ENCODE data around the gene C8B.

The C8B gene

DNA sequence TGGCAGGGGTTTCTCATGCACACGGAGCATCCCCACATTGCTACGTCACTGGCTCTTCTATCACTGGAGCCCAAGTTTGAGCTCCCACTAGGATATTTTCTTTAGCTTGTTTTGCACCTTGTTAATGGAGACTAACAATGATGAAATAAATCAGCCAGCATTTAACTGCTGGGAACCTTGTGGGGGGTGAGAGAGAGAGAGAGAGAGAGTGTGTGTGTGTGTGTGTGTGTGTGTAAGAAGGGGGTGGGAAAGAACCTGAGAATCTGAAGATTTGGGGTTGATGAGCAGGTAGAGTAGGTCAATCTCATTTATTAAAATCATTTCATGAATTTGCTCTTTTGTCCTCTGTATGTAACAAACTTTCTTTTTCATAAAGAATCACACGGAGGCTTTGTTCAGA is 624 bp downstream of the C8B start:
- H3K4me3 Mint-ChIP-seq: no peak overlapping the region
- no peaks in the 10 kb centered on the region for H3K4me1 Mint-ChIP-seq (ENCODE audit: low read depth)
- H3K36me3 Mint-ChIP-seq (ENCODE audit: low read depth): no peaks in the 10 kb centered on the region
- H3K9me3 Mint-ChIP-seq: no peaks in the 10 kb centered on the region
- no peak for DNase-seq (ENCODE audit: low spot score)
- H3K27ac Mint-ChIP-seq: no peak overlapping the region
- H3K27me3 Mint-ChIP-seq (ENCODE audit: low read depth): no peaks in the 10 kb centered on the region

- H3K27me3 Mint-ChIP-seq (ENCODE audit: low read depth): no peaks in the 10 kb centered on the region
- H3K9me3 Mint-ChIP-seq: no peaks in the 10 kb centered on the region
- no peaks in the 10 kb centered on the region for H3K4me1 Mint-ChIP-seq (ENCODE audit: low read depth)
- no peaks in the 10 kb centered on the region for H3K36me3 Mint-ChIP-seq (ENCODE audit: low read depth)
- no peak overlapping the region for H3K27ac Mint-ChIP-seq
- no peak for DNase-seq (ENCODE audit: low spot score)
- H3K4me3 Mint-ChIP-seq: no peak overlapping the region
Measured at GRCh38 chr1:56964349-56965017, 1.3 kb downstream of the C8B start.

GRCh38 chr1:56963667-56964066 is 2.1 kb downstream of the C8B start:
- no peak overlapping the region for H3K4me3 Mint-ChIP-seq
- no peaks in the 10 kb centered on the region for H3K4me1 Mint-ChIP-seq (ENCODE audit: low read depth)
- H3K9me3 Mint-ChIP-seq: no peaks in the 10 kb centered on the region
- H3K27ac Mint-ChIP-seq: no peak overlapping the region
- H3K27me3 Mint-ChIP-seq (ENCODE audit: low read depth): no peaks in the 10 kb centered on the region
- H3K36me3 Mint-ChIP-seq (ENCODE audit: low read depth): no peaks in the 10 kb centered on the region
- DNase-seq (ENCODE audit: low spot score): no peak

- DNase-seq (ENCODE audit: low spot score): no peak
- H3K27ac Mint-ChIP-seq: no peak overlapping the region
Measured at GRCh38 chr1:56961426-56961825, 4.4 kb downstream of the C8B start.

DNA sequence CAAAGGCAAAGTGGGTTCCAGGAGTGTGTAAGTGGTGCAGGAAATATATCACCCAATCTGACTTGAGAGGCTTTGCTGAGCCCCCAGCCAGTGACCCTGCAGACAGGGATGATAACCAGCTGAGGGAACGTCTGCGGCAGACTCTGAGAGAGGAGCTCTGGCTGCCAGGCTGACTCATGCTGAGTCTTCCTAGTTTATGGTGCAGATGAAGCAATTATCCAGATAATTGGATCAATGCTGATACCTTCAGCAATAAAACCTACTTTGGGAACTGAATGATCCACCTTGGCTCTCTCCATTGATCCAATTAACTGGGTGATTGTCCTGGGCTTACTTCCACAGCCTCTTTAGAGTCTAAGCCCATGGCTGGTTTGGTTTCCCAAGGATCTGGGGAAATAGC is 7.3 kb downstream of the C8B start:
- no peaks in the 10 kb centered on the region for H3K4me1 Mint-ChIP-seq (ENCODE audit: low read depth)
- H3K36me3 Mint-ChIP-seq (ENCODE audit: low read depth): no peaks in the 10 kb centered on the region
- H3K4me3 Mint-ChIP-seq: no peak overlapping the region
- no peaks in the 10 kb centered on the region for H3K27me3 Mint-ChIP-seq (ENCODE audit: low read depth)
- no peak for DNase-seq (ENCODE audit: low spot score)
- no peak overlapping the region for H3K27ac Mint-ChIP-seq
- no peaks in the 10 kb centered on the region for H3K9me3 Mint-ChIP-seq

More at GRCh38 chr1:56961426-56961825, 4.4 kb downstream of the C8B start:
- H3K4me3 Mint-ChIP-seq: no peak overlapping the region
- H3K36me3 Mint-ChIP-seq (ENCODE audit: low read depth): no peaks in the 10 kb centered on the region
- no peaks in the 10 kb centered on the region for H3K27me3 Mint-ChIP-seq (ENCODE audit: low read depth)
- H3K4me1 Mint-ChIP-seq (ENCODE audit: low read depth): no peaks in the 10 kb centered on the region
- no peaks in the 10 kb centered on the region for H3K9me3 Mint-ChIP-seq

DNA sequence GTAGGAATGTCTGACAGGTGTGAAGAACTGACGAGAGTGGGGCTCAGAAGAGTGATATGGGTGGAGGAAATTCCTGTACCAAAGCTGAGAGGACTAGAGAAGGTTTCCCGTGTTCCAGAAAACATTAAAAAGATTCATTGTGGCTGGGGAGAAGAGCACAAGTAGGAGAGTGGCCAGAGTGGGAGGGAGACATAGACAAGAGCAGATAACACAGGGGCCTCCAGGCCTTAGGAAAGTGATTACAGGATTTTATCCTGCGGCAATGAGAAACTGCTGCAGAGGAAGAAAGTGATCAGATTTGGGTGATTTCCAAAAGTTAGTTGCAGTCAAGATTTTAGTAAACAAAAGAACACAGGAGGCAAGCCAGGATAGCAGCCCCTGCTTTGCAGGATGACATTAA is 7.9 kb downstream of the C8B start:
- Mint-ChIP-seq H3K27me3 (ENCODE audit: low read depth) (no peaks in the 10 kb centered on the region), H3K36me3 (ENCODE audit: low read depth) (no peaks in the 10 kb centered on the region), H3K9me3 (no peaks in the 10 kb centered on the region), H3K4me3 (no peak overlapping the region), H3K27ac (no peak overlapping the region), H3K4me1 (ENCODE audit: low read depth) (no peaks in the 10 kb centered on the region)
- no peak for DNase-seq (ENCODE audit: low spot score)

GRCh38 chr1:56954664-56955063 is 11.2 kb downstream of the C8B start:
- Mint-ChIP-seq H3K4me3 (no peak overlapping the region), H3K9me3 (no peaks in the 10 kb centered on the region), H3K4me1 (ENCODE audit: low read depth) (no peaks in the 10 kb centered on the region), H3K27me3 (ENCODE audit: low read depth) (no peaks in the 10 kb centered on the region), H3K27ac (no peak overlapping the region), H3K36me3 (ENCODE audit: low read depth) (no peaks in the 10 kb centered on the region)
- DNase-seq (ENCODE audit: low spot score): no peak

GRCh38 chr1:56953386-56953785 is 12.4 kb downstream of the C8B start:
- H3K27me3 Mint-ChIP-seq (ENCODE audit: low read depth): no peaks in the 10 kb centered on the region
- no peak overlapping the region for H3K27ac Mint-ChIP-seq
- no peaks in the 10 kb centered on the region for H3K9me3 Mint-ChIP-seq
- no peaks in the 10 kb centered on the region for H3K4me1 Mint-ChIP-seq (ENCODE audit: low read depth)
- no peak overlapping the region for H3K4me3 Mint-ChIP-seq
- H3K36me3 Mint-ChIP-seq (ENCODE audit: low read depth): no peaks in the 10 kb centered on the region
- DNase-seq (ENCODE audit: low spot score): no peak

DNA sequence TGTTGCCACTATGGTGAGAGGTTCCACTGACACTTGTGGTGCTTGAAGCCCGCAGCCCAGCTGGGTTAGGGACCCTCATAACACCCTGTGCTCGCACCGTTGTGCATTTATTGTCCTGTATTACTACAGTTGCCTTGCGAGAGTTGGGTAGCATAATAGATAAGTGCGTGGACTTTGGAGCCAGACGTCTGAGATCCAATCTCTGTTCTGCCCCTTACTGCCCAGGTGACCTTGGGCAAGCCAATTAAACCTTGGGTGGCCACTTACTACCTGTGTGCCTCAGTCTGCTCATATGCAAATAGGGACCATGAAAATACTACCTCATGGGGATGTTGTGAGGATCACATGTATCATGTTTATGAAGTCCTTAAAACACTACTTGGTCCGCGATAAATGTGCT is 13.3 kb downstream of the C8B start:
- H3K27me3 Mint-ChIP-seq (ENCODE audit: low read depth): no peaks in the 10 kb centered on the region
- DNase-seq (ENCODE audit: low spot score): no peak

GRCh38 chr1:56948403-56949023 is 17.3 kb downstream of the C8B start:
- H3K4me3 Mint-ChIP-seq: no peak overlapping the region
- H3K4me1 Mint-ChIP-seq (ENCODE audit: low read depth): no peaks in the 10 kb centered on the region
- H3K9me3 Mint-ChIP-seq: no peaks in the 10 kb centered on the region
- H3K27me3 Mint-ChIP-seq (ENCODE audit: low read depth): no peaks in the 10 kb centered on the region
- no peak for DNase-seq (ENCODE audit: low spot score)
- no peaks in the 10 kb centered on the region for H3K36me3 Mint-ChIP-seq (ENCODE audit: low read depth)
- H3K27ac Mint-ChIP-seq: no peak overlapping the region

More for the DNA sequence above, 13.3 kb downstream of the C8B start:
- Mint-ChIP-seq H3K27ac (no peak overlapping the region), H3K36me3 (ENCODE audit: low read depth) (no peaks in the 10 kb centered on the region), H3K9me3 (no peaks in the 10 kb centered on the region), H3K4me1 (ENCODE audit: low read depth) (no peaks in the 10 kb centered on the region), H3K4me3 (no peak overlapping the region)

DNA sequence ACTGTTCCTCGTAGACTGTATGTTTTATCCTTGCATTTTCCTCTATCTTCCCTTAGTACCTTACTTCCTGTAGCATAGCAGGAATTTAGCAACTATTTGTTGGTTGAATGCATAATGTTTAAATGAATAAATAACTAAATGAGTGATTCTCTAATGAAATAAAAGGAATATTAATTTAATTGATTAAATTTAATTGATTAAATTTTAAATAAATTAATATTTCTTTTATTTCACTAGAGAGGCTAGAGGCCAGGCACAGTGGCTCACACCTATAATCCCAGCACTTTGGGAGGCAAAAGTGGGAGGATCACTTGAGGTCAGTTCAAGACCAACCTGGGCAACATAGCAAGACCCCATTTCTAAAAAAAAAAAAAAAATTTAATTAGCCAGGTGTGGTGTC is 25.8 kb downstream of the C8B start:
- H3K36me3 Mint-ChIP-seq (ENCODE audit: low read depth): no peaks in the 10 kb centered on the region
- no peak overlapping the region for H3K4me3 Mint-ChIP-seq
- no peak overlapping the region for H3K27ac Mint-ChIP-seq
- H3K9me3 Mint-ChIP-seq: no peaks in the 10 kb centered on the region
- H3K4me1 Mint-ChIP-seq (ENCODE audit: low read depth): no peaks in the 10 kb centered on the region
- H3K27me3 Mint-ChIP-seq (ENCODE audit: low read depth): no peaks in the 10 kb centered on the region
- DNase-seq (ENCODE audit: low spot score): no peak

- Mint-ChIP-seq H3K27me3 (ENCODE audit: low read depth) (no peaks in the 10 kb centered on the region), H3K36me3 (ENCODE audit: low read depth) (no peaks in the 10 kb centered on the region)
Measured at GRCh38 chr1:56939209-56939608, 26.6 kb downstream of the C8B start.

GRCh38 chr1:56938646-56939045 is 27.2 kb downstream of the C8B start:
- Mint-ChIP-seq H3K9me3 (no peaks in the 10 kb centered on the region), H3K4me1 (ENCODE audit: low read depth) (no peaks in the 10 kb centered on the region), H3K27me3 (ENCODE audit: low read depth) (no peaks in the 10 kb centered on the region), H3K4me3 (no peak overlapping the region), H3K36me3 (ENCODE audit: low read depth) (no peaks in the 10 kb centered on the region), H3K27ac (no peak overlapping the region)
- DNase-seq (ENCODE audit: low spot score): no peak

More at GRCh38 chr1:56939209-56939608, 26.6 kb downstream of the C8B start:
- Mint-ChIP-seq H3K4me3 (no peak overlapping the region), H3K4me1 (ENCODE audit: low read depth) (no peaks in the 10 kb centered on the region), H3K9me3 (no peaks in the 10 kb centered on the region), H3K27ac (no peak overlapping the region)
- no peak for DNase-seq (ENCODE audit: low spot score)

DNA sequence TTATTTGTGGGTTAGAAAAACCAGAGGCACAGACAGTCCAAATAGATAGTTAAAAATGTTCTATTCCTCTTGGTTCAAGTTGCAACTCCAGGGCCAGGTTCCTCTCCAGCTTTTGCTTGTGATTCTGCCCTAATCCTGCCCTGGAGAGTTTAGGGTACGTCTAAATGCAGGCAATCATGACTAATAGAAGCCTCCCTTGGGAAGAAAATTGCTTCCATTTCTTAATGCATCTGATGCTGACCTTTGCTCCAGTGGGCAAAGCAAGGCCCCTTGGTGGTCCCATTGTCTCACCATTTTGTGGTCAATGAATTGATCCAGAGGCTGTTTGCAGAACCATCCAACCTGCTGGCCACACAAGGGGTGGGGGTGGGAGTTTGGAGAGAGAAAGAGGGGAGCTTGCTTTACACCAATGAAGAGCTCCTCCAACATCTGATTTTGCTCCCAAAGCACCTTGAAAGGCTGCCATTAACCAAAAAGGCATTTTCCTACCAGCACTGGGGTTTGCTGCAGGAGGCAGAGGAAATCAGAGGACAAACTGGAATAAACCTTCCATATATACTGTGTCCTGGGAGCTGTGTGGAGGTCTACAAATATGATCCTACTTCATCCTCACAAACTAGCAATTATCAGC is 31.3 kb downstream of the C8B start:
- Mint-ChIP-seq H3K36me3 (ENCODE audit: low read depth) (no peaks in the 10 kb centered on the region), H3K27me3 (ENCODE audit: low read depth) (no peaks in the 10 kb centered on the region), H3K9me3 (no peaks in the 10 kb centered on the region)

More for the DNA sequence above, 31.3 kb downstream of the C8B start:
- no peaks in the 10 kb centered on the region for H3K4me1 Mint-ChIP-seq (ENCODE audit: low read depth)
- H3K27ac Mint-ChIP-seq: no peak overlapping the region
- DNase-seq (ENCODE audit: low spot score): no peak
- H3K4me3 Mint-ChIP-seq: no peak overlapping the region

Data from T-helper 2 cell treated with Interferon-gamma antibody and Interleukin-4, amounts not matched to agents 5 μg/mL and 100 μg/mL, for 36 hours (primary cell).